Measurements from ENCODE around the gene CELA2A.
"Not testable (repeated sequence)": the region's sequence is repeated elsewhere in the genome, so short reads cannot be mapped to it uniquely, and the experiment has no call there.

GRCh38 chr1:15458388-15458787 lies 1.9 kb downstream of the CELA2A start:
- not testable (repeated sequence) for TF ChIP-seq EZH2 (IDR thresholded peaks at IDR 0.05; ENCODE audit: low read length); CTCF (optimal IDR thresholded peaks at IDR 0.05 in 1 of 3, IDR thresholded peaks at IDR 0.05 in 1 of 3, conservative IDR thresholded peaks at IDR 0.05 in 1 of 3; ENCODE audit: extremely low read depth in 1 of 3, insufficient read depth in 2 of 3, low read length in 3 of 3)

Data from keratinocyte (primary cell).